ENCODE measurements around the gene ZNF816. TPM values are rescaled to one million over a fixed set of nuclear protein-coding genes. Genes with fewer than 3 reads are reported as not detected.
"Not testable (repeated sequence)": the region's sequence is repeated elsewhere in the genome, so short reads cannot be mapped to it uniquely, and the experiment has no call there.

Gene ZNF816
- total RNA-seq, 2 experiments from 2014 or later, result 17.8 to 19.7 TPM

DNA sequence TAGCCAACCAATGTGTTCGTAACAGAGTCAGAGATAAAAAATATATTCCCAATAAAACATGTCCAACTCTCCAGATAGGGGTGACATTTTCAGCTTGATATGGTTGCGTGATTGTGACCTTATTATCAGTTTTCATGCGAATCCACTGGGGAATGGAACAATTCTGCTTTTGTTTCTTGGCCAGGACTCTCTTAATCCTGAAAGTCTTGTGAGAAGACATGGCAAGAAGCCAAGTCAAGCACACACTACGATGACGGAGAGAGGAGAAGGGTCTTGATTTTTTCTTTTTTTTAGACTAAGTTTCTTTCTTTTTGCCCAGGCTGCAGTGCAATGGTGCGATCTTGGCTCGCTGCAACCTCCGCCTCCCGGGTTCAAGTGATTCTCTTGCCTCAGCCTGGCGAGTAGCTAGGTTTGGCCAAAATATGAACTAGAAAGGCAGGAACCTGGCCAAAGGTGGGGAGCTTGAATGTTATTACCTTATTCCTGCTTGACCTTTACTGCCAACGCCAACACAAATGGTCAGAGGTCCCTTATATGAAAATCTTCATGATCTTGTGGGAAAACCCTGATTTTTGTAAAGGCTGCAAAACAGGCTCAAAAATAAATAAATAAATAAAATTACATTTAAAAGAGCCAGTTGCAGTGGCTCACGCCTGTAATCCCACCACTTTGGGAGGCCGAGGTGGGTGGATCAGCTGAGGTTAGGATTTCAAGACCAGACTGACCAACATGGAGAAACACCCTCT, 14.5 kb downstream of the ZNF816 start:
- Mint-ChIP-seq H3K4me1 (no peaks in the 10 kb centered on the region), H3K9me3 (peaks cover 47% of the 10 kb centered on the region), H3K27ac (no peak overlapping the region), H3K4me3 (no peak overlapping the region), H3K27me3 (no peaks in the 10 kb centered on the region), H3K36me3 (peaks cover 48% of the 10 kb centered on the region)
- ATAC-seq (ENCODE audit: low read depth) (no peak), DNase-seq (no peak)
- POLR2A ChIA-PET, result no interaction called here

DNA sequence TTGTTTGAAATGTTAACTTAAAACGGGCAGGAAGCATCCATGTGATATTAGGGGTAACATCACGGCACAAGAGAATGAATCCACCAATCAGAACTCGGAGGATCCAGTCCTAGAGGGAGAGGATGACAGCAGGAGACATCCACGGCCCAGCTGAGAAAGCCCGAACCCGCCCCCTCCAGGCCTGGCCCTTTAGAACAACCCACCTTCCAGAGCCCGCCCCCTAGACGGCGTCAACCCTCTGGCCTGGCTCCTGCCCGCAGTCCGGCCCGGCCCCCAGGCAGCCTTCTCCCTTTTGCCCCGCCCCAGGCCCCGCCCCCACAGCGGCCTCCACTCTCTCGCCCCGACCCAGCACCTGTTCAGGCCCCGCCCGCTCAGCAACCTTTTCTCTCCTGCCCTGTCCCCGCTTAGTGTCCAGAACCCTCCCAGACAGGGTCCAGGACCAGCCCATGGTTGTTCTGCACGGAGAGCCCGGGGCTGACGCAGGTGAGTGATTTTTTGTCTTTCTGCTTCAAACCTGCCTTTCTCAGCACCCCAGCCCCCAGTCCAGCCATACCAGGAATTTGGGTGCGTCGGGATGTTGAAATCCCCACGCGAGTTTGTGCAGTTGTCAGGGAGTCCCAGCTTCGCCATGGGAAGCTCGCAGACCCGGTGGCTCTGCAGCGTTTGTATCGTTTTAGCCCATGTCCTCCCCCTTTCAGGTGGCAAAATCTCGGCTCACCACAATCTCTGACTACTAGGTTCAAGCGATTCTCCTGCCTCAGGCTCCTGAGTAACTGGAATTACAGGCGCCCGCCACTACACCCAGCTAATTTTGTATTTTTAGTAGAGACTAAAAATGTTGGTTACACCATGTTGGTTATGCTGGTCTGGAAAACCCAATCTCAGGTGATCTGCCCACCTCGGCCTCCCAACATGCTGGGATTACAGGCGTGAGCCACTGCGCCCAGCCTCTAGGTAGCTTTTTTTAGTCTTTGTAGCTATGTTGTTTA, 16.1 kb downstream of the ZNF816 start:
- no peak for DNase-seq
- Mint-ChIP-seq H3K27me3 (no peaks in the 10 kb centered on the region), H3K9me3 (peaks cover 37% of the 10 kb centered on the region), H3K4me3 (no peak overlapping the region), H3K36me3 (peaks cover 34% of the 10 kb centered on the region), H3K4me1 (peaks cover 3% of the 10 kb centered on the region), H3K27ac (no peak overlapping the region)
- no peak for ATAC-seq (ENCODE audit: low read depth)
- POLR2A ChIA-PET, result interaction anchor here (1.8 kb wide), 1 partner anchor 14 kb away, joined by 5 read pairs; no protein-coding TSS in a partner anchor

DNA sequence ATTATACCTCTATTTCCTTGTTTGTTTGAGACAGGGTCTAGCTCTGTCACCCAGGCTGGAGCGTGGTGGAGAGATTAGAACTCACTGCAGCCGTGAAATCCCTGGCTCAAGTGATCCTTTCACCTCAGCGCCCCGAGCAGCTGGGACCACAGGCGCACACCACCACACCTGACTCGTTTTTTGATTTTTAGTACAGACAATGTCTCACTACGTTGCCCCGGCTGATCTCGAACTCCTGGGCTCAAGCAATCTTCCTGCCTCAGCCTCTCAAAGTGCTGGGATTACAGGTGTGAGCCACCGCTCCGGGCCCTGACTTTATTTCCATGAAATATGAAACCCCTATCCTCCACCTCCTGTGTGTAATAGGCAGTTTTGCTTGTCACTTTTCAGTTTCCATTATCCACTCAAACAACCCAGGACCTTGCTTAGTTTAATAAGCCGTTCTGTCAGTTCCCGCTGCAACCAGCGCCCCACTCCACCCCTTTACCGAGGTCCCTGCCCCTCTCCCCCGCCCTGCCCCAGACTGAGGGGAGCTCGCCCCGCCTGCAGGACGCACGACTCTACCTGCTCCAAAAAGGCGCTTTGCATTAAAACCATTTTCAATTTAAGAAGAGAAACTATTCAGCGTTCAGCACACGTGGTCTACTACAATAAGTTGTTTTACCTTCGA, 16.9 kb downstream of the ZNF816 start:
- Mint-ChIP-seq H3K4me3 (no peak overlapping the region), H3K27me3 (no peaks in the 10 kb centered on the region), H3K9me3 (peaks cover 30% of the 10 kb centered on the region), H3K27ac (no peak overlapping the region), H3K4me1 (peaks cover 10% of the 10 kb centered on the region), H3K36me3 (peaks cover 34% of the 10 kb centered on the region)
- POLR2A ChIA-PET, result interaction anchor here (1.8 kb wide), 1 partner anchor 15 kb away, joined by 5 read pairs; no protein-coding TSS in a partner anchor
- ATAC-seq (ENCODE audit: low read depth) (no peak), DNase-seq (no peak)

DNA sequence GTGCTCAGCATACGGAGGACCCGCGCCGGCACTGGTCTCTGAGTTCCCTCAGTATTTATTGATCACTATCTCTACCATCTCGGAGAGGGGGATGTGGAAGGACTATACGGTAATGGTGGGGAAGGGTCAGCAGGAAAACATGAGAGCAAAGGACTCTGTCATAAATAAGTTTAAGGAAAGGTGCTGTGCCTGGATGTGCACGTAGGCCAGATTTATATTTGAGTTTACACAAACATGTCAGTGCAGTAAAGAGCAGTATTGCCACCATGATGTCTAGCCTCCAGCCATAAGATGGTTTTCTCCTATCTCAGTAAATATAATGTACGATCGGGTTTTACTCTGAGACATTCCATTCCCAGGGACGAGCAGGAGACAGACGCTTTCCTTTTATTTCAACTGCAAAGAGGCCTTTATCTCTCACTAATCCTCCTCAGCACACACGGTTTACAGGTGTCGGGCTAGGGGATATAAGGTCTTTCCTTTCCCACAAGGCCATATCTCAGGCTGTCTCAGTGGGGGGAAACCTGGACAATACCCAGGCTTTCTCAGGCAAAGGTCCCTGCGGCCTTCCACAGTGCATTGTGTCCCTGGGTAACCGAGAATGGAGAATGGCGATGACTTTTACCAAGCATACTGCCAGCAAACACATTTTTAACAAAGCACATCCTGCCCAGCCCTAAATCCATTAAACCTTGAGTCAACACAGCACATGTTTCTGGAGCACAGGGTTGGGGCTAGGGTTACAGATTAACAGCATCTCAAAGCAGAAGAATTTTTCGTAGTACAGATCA, 17.8 kb downstream of the ZNF816 start:
- DNase-seq; H3K27ac Mint-ChIP-seq; H3K4me1 Mint-ChIP-seq; H3K4me3 Mint-ChIP-seq; ATAC-seq (ENCODE audit: low read depth); POLR2A ChIA-PET; H3K27me3 Mint-ChIP-seq: not testable (repeated sequence)
- Mint-ChIP-seq H3K36me3 (peaks cover 28% of the 10 kb centered on the region), H3K9me3 (peaks cover 21% of the 10 kb centered on the region)

DNA sequence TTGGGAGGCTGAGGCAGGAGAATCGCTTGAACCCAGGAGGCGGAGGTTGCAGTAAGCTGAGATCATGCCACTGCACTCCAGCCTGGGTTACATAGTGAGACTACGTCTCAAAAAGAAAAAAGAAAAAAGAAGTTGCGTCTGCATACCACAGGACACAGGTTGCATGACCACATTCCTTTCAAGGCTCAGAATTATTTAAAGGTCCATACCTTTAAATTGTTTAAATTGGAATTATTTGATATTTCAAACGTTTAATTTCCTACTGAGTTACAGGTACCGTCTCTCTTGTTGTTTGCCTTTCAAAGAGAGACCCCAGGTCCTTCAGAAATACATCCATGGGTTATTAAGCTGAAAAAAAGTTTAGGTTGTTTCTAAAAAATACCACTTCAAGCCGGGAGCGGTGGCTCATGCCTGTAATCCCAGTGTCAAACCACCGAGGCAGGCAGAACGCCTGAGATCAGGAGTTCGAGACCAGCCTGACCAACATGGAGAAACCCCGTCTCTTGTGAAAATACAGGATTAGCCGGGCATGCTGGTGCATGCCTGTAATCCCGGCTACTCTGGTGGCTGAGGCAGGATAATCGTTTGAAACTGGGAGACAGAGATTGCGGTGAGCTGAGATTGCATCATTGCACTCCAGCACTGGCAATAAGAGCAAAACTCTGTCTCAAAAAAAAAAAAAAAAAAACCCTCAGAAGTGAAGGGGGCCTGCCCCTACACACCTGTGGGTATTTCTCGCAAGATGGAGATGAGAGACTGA, 18.6 kb downstream of the ZNF816 start:
- peaks cover 13% of the 10 kb centered on the region for H3K4me1 Mint-ChIP-seq
- ATAC-seq (ENCODE audit: low read depth) (no peak), DNase-seq (no peak)
- peaks cover 24% of the 10 kb centered on the region for H3K36me3 Mint-ChIP-seq
- no peaks in the 10 kb centered on the region for H3K27me3 Mint-ChIP-seq
- H3K27ac Mint-ChIP-seq, result no peak overlapping the region
- H3K4me3 Mint-ChIP-seq, result no peak overlapping the region
- POLR2A ChIA-PET, result interaction anchor here (1.5 kb wide), 1 partner anchor 17 kb away, joined by 5 read pairs; no protein-coding TSS in a partner anchor
- H3K9me3 Mint-ChIP-seq, result peaks cover 14% of the 10 kb centered on the region

DNA sequence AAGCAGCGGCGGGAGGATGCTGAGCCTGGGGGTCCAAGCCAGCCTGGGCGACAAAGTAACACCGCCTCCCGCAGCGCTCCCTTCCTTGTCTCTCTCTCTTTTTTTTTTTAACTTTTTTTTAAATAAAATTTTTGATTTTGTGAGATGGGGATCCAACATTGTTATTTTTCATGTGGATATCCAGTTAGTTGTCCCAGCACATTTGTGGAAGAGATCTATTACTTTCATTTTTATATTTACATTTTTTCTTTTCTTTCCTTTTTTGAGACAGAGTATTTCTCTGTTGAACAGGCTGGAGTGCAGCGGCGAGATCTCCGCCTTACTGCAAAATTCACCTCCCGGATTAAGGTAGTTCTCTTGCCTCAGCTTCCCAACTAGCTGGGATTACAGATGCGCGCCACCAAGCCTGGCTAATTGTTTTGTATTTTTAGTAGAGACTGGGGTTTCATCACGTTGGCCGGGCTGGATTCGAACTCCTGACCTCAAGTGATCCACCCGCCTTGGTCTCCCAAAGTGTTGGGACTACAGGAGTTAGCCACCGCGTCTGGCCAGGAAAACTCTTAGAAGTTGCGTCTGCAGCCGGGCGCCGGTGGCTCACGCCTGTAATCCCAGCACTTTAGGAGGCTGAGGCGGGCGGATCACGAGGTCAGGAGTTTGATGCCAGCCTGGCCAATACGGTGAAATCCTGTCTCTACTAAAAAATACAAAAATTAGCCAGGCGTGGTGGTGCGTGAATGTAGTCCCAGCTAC, 19.4 kb downstream of the ZNF816 start:
- peak overlapping the region; percentile 96 for H3K4me3 Mint-ChIP-seq
- POLR2A ChIA-PET, result interaction anchor here (1.2 to 1.5 kb wide), 2 partner anchors 18 to 20 kb away, joined by 4 to 5 read pairs; partner anchors contain the start of gene ZNF816

DNA sequence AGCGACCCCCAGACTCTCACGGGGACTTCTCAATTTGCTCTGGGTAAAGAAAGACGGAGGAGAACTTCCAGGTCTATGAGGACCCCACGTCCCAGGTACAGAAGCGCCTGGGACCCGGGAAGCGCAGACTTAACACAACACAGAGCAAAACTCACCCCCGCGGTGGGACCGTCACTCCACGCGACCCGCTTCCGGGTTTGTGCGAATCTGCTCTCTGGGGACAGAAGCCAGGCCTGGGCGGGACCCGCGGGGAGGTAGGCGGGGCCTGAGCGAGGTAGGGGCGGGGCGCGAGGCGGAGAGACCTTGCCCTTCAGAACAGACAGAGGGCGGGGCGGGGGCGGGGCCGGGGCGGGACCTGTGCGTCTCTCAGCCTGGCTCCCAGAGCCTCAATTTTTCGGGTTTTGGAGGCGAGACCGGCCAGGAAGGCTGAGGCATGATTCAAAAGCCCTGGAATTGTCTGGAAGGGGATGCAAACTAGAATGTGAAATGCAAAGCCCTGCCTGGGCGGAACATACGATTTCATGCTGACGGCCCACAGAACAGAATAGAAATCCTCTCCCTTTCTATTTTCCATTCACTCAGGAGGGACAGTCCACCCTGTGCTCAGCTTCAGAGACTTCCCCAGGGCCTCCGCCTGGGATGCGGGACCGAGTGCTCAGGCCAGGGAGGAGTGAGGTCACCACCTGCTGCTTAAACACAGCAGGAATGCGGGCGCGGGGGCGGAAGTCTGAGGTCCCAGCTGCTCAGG, 20.1 kb downstream of the ZNF816 start:
- POLR2A ChIA-PET, result interaction anchor here (1.2 to 1.5 kb wide), 2 partner anchors 19 to 20 kb away, joined by 4 to 5 read pairs; partner anchors contain the start of gene ZNF816
- DNase-seq, result peak; percentile 99
- ATAC-seq (ENCODE audit: low read depth), result peak; percentile 96
- Mint-ChIP-seq H3K36me3 (peaks cover 33% of the 10 kb centered on the region), H3K4me3 (peak overlapping the region; percentile 96), H3K4me1 (peaks cover 20% of the 10 kb centered on the region), H3K9me3 (peaks cover 20% of the 10 kb centered on the region), H3K27ac (peak overlapping the region; percentile 92), H3K27me3 (no peaks in the 10 kb centered on the region)

More for the DNA sequence above, 19.4 kb downstream of the ZNF816 start:
- H3K4me1 Mint-ChIP-seq, result peaks cover 19% of the 10 kb centered on the region
- peak overlapping the region; percentile 92 for H3K27ac Mint-ChIP-seq
- H3K36me3 Mint-ChIP-seq, result peaks cover 31% of the 10 kb centered on the region
- no peaks in the 10 kb centered on the region for H3K27me3 Mint-ChIP-seq
- DNase-seq (no peak), ATAC-seq (ENCODE audit: low read depth) (peak; percentile 37)
- H3K9me3 Mint-ChIP-seq, result peaks cover 20% of the 10 kb centered on the region

DNA sequence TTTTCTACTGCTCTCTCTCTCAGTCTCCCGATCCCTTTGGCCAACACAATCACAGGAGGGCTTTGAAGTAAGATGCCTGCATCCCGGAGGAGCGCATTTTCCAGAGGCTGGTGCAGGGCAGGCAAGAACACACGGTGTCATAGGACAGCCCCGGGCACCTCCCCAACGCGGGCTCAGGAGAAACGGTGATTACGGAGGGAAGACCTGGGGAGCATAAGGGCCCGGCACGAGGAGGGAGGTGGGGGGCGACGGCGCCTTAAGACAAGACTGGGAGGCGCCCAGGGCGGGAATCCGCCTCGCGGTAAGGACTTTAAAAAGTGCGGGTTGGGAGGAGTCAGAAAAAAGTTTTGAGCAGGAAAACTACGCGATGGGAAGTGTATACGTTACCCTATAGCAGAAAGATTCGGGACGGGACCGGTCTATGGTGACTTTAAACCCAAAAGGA, 20.7 kb downstream of the ZNF816 start:
- POLR2A ChIA-PET, result interaction anchor here (0.7 kb wide), 2 partner anchors 28 to 453 kb away, joined by 4 to 5 read pairs; partner anchors contain the start of gene ZNF765
- Mint-ChIP-seq H3K27me3 (no peaks in the 10 kb centered on the region), H3K27ac (peak overlapping the region; percentile 92), H3K36me3 (peaks cover 36% of the 10 kb centered on the region), H3K4me1 (peaks cover 20% of the 10 kb centered on the region), H3K9me3 (peaks cover 18% of the 10 kb centered on the region), H3K4me3 (peak overlapping the region; percentile 96)
- DNase-seq (peak; percentile 48), ATAC-seq (ENCODE audit: low read depth) (peak; percentile 24)

DNA sequence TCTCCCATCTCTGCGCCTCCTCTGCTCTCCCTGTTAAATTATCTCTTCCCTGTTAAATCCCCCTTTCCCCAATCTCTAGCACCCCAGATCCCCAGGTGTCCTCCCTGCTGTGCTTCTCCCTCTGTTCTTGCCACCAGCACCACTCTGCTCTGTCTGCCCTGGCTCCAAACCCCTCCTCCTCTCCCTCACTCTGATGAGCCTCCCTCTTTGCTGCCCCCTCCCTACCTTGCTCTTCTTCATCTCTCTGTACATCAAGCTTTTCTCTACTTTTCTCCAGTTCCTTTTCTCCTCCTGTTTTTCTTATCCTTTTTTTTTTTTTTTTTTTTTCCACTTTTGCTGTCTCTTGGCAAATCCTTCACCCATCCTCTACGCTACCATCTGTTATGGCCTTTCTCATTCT, 21.2 kb downstream of the ZNF816 start:
- not testable (repeated sequence) for H3K27me3 Mint-ChIP-seq; DNase-seq; ATAC-seq (ENCODE audit: low read depth)
- Mint-ChIP-seq H3K27ac (peak overlapping the region; percentile 92), H3K4me3 (peak overlapping the region; percentile 96), H3K4me1 (peaks cover 22% of the 10 kb centered on the region), H3K36me3 (peaks cover 40% of the 10 kb centered on the region), H3K9me3 (peaks cover 21% of the 10 kb centered on the region)
- POLR2A ChIA-PET, result interaction anchor here (0.6 to 0.7 kb wide), 3 partner anchors 29 to 752 kb away, joined by 4 to 5 read pairs (median 4); partner anchors contain the start of genes PPP2R1A and ZNF765

DNA sequence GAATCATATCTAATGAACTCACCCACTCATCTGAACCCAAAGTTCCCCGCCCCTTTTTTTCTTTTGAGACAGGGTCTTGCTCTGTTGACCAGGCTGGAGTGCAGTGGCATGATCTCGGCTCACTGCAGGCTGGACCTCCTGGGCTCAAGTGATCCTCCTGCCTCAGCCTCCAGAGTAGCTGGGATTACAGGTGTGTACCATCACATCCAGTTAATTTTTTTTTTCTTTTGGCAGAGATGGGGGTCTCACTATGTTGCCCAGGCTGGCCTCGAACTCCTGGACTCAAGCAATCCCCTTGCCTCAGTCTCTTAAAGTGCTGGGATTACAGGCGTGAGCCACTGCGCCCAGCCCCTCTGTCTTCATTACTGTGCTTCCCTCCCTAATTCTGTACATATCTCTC, 21.8 kb downstream of the ZNF816 start:
- not testable (repeated sequence) for H3K27me3 Mint-ChIP-seq; DNase-seq; ATAC-seq (ENCODE audit: low read depth)
- peaks cover 22% of the 10 kb centered on the region for H3K9me3 Mint-ChIP-seq
- H3K27ac Mint-ChIP-seq, result peak overlapping the region; percentile 92
- peak overlapping the region; percentile 96 for H3K4me3 Mint-ChIP-seq
- H3K36me3 Mint-ChIP-seq, result peaks cover 46% of the 10 kb centered on the region
- POLR2A ChIA-PET, result interaction anchor here (0.6 to 0.7 kb wide), 2 partner anchors 454 to 751 kb away, joined by 4 read pairs; partner anchors contain the start of genes PPP2R1A and ZNF765
- H3K4me1 Mint-ChIP-seq, result peaks cover 22% of the 10 kb centered on the region
